H4 (cell line): ENCODE data around the gene COL13A1. TPM values are rescaled to one million over a fixed set of nuclear protein-coding genes. Genes with fewer than 3 reads are reported as not detected.
A peak's percentile ranks its signal among the peaks of the same experiment; 100 is the strongest.

ENCODE experiments used
- DNase-seq: peaks from one replicate; pipeline ENCODE4 v3.0.0-alpha.2; 2015; ENCODE audit warnings: low spot score
- total RNA-seq: library from RNA; depleted of rRNA; stranded (reverse); fragments of >200 nt; shearing (Covaris generic); gene quantifications from 2 replicates; pipeline ENCODE4 v1.2.3, GENCODE V29; 2014

COL13A1 gene
- total RNA-seq, 1 experiment from 2014 or later, result 0.50 TPM

- peak; percentile 61 for DNase-seq
These were observed 44.0 kb downstream of the COL13A1 start for GRCh38 chr10:69845574-69846292.

GRCh38 chr10:69846293-69846921 is 44.7 kb downstream of the COL13A1 start:
- no peak for DNase-seq

DNA sequence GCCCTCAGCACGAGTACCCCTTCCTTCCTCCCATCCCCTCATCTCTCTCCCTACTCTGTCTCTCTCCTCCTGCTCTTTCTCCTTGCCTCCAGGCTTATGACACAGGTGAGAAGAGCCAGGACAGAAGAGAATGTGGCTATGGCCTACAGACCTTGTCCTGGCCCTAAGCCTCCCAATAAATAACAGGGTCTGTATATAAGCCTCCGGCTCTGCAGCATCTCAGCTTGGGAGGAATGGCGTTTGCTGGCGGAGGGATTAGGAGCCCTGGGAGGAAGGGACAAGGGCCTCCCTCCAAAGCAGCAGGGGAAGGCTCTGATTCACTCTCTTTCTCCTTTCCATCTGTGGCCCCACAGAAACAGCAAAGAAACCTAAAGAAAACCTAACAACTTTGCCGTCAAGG is 45.8 kb downstream of the COL13A1 start:
- DNase-seq, result no peak

GRCh38 chr10:69847883-69848282 is 46.2 kb downstream of the COL13A1 start:
- DNase-seq, result no peak

DNA sequence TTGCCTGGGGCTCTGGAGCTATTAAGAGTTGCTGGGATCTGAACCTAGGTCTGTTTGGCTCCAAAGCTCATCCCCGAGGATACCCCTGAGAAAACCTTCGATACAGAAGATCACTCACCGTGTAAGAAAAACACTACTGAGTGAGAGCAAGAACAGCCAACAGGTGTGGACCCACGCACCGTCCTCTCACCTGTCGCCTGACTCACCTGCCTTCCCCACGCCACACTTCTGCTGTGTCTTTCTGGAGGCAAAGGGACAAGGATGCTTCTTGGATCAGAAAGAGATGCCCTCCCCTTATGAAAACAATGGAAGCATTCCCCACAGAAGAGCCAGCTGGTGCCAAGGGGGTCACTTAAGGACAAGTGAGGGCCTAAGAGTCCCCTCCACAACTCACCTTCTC is 46.7 kb downstream of the COL13A1 start:
- DNase-seq, result no peak

DNA sequence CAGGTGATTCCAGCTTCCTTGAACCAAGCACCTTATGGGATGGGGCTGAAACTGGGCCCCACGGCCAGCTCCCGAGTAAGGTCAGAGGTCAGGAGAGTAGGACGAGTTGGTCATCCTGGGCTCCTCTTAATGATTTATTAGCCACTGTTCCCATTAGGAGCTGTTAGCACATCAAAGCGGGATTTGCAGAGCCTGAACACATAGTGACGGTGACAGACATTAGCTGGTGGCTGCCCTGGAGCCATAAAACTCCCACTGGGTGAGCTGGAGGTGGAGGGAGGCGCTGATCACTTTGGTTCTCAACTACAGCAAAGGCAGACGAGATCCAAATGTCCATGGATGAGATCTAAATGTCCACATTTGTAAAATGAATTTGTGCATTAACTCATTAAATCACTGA is 48.1 kb downstream of the COL13A1 start:
- no peak for DNase-seq

DNA sequence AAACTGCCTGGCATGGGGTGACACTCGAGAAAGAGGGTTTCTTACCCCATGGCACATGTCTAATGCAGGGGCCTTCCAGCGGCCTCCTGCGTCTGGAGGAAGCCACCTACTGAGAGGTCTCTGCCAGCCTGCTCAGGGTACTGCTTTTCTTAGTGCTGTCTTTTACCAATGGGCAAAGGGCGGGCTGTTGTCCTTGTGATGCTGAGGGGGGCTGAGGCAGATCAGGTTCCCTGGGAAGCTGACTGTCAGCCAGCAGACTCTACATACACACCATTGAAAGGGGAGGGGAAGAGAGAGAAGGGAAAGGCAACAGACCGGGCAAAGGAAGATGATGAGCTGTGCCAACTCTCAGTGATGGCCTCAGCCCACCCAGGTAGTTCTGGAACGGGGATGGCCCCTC is 48.7 kb downstream of the COL13A1 start:
- no peak for DNase-seq

DNA sequence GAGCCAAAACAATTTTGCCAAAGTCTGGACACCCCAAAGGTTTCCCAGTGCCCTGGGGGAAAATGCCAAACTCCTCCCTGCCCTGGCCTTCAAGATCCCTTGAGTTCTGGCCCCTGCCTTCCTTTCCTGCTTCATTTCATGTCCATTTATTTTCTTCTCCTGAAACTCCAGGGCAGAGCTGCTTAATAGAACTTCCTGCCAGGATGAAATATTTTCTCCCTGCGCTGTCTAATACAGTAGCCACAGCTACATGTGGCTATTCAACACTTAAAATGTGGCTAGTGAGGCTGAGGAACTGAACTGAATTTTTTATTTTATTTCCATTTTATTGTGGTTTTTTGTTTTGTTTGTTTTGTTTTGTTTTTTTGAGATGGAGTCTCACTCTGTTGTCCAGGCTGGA is 49.6 kb downstream of the COL13A1 start:
- DNase-seq, result no peak

DNA sequence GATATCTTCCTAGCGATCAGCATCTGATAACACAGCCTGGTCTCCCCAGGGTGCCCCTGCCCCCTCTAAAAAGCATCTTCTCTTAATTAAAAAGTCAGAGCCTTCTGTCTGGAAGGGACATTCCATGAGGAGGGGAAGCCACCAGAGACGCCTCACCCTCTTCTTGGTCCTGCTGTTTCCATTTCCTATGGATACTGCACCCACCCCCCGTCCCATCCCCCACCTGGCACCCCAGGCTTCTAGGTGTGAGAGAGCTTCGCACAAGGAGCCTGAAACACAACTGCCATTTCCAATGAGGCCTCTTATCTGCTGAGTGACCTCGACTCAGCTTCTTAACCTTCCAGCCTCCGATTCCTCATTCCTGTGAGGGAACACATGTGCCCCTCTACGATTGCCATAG is 51.4 kb downstream of the COL13A1 start:
- no peak for DNase-seq

DNA sequence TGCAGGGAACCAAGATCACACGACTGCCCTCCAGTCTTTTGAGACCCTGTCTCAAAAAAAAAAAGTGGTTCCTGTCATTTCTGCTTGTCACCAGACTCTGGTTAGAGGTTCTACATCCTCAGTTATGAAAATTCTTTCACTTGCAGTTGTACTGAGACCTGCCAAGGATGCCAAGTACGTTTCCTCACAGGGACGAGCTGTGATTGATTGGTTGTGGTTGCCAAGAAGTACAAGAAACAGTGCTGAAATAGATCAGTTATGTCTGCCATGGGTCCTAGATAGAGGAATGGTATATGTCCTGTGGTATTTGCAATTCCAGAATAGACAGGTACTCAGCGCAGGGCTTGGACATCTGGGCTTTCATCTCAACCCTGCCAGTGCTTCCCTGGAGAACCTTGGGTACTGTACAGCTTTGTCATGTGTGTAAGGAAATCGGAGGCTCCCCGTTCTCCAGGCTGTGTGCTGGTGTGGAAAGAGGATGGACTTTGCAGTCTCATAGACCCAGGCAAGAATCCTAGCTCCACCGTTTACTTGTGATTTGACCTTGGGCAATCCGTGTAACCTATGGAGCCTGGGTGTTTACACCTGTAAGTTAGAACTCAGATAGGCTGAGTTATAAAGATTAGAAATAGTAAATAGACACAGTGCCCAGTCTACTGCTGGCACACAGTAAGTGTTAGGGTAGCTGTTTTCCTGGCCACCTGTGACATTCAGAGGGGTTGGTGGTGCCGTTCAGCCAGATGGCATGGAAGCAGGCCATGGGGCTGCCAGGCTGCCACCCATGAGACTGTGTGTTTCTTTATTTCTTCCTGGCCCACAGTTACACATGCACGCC is 53.0 kb downstream of the COL13A1 start:
- DNase-seq, result no peak

GRCh38 chr10:69855346-69856111 is 53.8 kb downstream of the COL13A1 start:
- no peak for DNase-seq

- no peak for DNase-seq
These were observed 55.0 kb downstream of the COL13A1 start for GRCh38 chr10:69856601-69857166.

DNA sequence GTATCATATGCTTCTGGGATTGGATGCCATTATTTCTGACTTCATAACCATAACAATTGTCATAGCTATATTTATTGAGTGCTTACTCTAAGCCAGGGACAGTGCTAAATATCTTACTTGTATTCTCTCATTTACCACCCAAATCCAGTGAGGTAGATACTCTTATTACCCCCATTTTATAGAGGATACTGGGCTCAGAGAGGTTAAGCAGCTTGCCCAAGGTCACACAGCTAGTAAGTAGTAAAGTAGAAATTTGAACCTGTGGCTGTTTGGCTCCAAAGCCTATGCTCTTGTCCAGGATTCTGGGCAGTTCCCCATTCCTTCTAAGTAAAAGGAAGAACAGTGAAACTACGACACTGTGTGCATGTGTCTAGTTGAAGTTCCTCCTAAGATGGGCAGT is 56.5 kb downstream of the COL13A1 start:
- no peak for DNase-seq

DNA sequence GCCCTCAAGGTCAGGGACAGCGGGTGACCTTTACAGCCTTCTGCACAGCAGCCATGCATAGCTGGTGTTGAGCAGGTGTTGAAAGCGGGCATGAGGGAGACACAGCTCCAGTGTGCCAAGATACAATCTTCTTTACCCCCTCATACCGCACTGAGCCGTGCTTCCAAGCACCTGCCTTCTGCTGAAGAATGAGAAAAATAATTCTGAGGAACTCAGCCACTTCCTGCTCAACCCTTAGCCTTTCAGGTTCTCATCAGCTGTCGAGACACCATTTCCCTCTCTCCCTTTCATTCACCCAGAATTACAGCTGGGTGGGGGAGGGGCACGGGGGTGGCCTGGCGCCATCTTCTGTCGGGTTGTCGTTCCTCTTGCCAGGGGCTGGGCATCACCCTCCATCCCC is 58.6 kb downstream of the COL13A1 start:
- DNase-seq, result no peak

- peak; percentile 65 for DNase-seq
These were observed 59.8 kb downstream of the COL13A1 start for GRCh38 chr10:69861251-69862240.

- DNase-seq, result no peak
These were observed 61.3 kb downstream of the COL13A1 start for GRCh38 chr10:69862882-69863530.

DNA sequence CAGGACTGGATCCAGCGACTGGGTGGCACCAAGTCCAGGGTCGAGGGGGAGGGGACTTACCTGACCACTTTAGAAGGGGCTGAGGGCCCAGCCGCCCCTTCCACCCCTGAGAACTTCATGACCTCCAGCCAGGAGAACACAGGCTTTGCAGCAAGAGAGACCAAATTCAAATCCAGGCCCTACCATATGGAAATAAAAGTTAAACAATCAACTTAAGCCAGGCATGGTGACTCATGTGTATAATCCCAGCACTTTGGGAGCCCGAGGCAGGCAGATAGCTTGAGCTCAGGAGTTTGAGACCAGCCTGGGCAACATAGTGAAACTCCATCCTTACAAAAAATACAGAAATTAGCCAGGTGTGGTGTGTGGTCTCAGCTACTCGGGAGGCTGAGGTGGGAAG is 61.9 kb downstream of the COL13A1 start:
- DNase-seq, result peak; percentile 43

DNA sequence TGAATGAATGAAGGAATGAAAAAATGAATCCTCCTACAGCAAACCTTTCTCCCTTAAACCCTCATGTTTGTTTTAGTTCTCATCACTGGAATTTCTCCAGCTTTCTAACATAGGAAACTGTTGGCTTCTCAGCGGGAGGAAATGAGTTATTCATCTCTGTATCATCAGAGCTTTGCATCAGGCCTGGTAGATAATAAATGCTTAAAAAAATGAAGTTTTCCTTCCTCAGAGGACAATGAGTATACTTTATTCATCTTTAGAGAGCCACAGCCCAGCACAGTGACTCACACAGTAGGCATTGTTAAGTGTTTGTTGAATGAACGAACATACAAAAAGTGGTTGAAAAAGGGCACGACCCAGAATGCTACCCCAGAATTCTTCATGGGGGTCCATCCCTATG is 62.6 kb downstream of the COL13A1 start:
- no peak for DNase-seq

DNA sequence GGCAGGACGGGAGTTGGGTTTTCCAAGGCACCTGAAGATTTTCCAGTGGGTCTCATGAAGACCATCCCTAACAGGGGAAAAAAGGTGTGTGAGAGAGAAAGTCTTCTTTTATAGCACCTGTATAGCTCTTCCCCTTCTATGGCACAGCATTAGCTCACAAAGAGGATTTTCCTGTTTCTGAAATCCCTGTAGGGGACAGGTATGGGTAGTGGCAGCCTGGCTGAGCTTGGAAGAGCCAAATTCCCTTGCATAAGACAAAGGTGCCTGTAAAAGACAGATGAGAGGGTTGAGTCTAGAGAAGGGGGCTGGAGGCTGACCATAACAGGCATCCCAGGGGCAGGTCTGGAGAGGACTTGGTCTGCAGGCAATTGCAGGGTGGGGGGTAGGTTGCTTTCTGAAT is 63.7 kb downstream of the COL13A1 start:
- DNase-seq, result no peak

DNA sequence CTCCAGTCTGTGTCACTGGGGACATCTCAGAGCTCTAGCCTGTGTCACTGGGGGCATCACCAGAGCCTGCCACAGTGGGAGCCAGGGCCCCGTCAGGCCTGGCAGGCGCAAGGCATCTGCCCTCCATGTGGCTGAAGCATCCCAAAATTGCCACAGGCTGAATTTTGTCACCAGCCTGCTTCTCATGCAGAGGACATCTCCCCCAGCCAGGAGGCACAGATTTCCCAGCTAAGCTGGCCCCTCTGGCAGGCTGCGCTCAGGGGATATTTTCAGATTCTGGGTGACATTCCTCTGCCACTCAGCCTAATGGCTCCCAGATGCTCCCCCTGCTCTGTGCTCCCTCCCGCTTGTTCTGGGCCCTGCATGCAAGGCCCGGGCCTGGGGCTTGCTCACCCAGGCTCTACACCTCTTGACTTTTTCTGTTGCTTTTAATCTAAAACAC is 64.6 kb downstream of the COL13A1 start:
- DNase-seq, result no peak
